Esophagus (tissue), 2 donors: ENCODE results near the gene ADAM8. TPM values are rescaled to one million over a fixed set of nuclear protein-coding genes. Genes with fewer than 3 reads are reported as not detected.

ENCODE experiments used
- H3K27ac ChIP-seq, 2 donors: one replicate each; pipeline ENCODE4 v1.5.1; 2013; ENCODE audit warnings: low read depth in 2 of 2, mild to moderate bottlenecking in 2 of 2, inconsistent platforms in 1 of 2, low read length in 1 of 2, moderate library complexity in 1 of 2
- H3K27me3 ChIP-seq, 2 donors: one replicate each; pipeline ENCODE4 v1.6.1; 2013; ENCODE audit warnings: low read length in 2 of 2, control low read depth in 1 of 2, mild to moderate bottlenecking in 1 of 2; ENCODE audit not compliant: insufficient read depth in 2 of 2, control insufficient read depth in 1 of 2
- H3K36me3 ChIP-seq, 2 donors: one replicate each; pipeline ENCODE4 v1.6.1; 2013; ENCODE audit warnings: low read length in 1 of 2; ENCODE audit not compliant: control insufficient read depth in 2 of 2, insufficient read depth in 2 of 2
- H3K4me1 ChIP-seq, 2 donors: one replicate each; pipeline ENCODE4 v1.6.1; 2013; ENCODE audit warnings: low read length in 1 of 2; ENCODE audit not compliant: control insufficient read depth in 2 of 2, insufficient read depth in 2 of 2
- H3K4me3 ChIP-seq, 2 donors: one replicate each; pipeline ENCODE4 v1.5.1; 2013; ENCODE audit warnings: low read length in 2 of 2, mild to moderate bottlenecking in 2 of 2, low read depth in 1 of 2, moderate library complexity in 1 of 2
- H3K9me3 ChIP-seq, 2 donors: one replicate each; pipeline ENCODE4 v1.6.1; 2013; ENCODE audit warnings: mild to moderate bottlenecking in 2 of 2, low read depth in 1 of 2, low read length in 1 of 2, moderate library complexity in 1 of 2; ENCODE audit not compliant: control insufficient read depth in 2 of 2, insufficient read depth in 1 of 2
- WGBS, 2 donors: extraction: QIAGEN DNeasy Blood & Tissue Kit; methylation state at CpG; one replicate each; pipeline ENCODE4 v1.1.7; 2013; 5-methylcytosine and 5-hydroxymethylcytosine counted together
- polyA plus RNA-seq, 2 donors: library from polyadenylated mRNA; stranded (reverse); fragments of 200-250 nt; gene quantifications; one replicate each; pipeline ENCODE4 v1.2.3, GENCODE V29; 2013
- donor health status: healthy with polysubstance abuse.
- donor health status: Bipolar disorder and iron deficiency.

The ADAM8 gene
- polyA plus RNA-seq, 2 donors = 2.4 to 2.6 TPM

GRCh38 chr10:133272301-133272963 lies 4.2 kb downstream of the ADAM8 start:
- Histone ChIP-seq H3K36me3 (peaks cover 0 to 6% of the 10 kb centered on the region in 2 donors), H3K4me1 (peaks cover 2 to 5% of the 10 kb centered on the region in 2 donors), H3K27me3 (no peaks in the 10 kb centered on the region), H3K9me3 (no peaks in the 10 kb centered on the region), H3K27ac (no peak overlapping the region), H3K4me3 (no peak overlapping the region)
- WGBS, 2 donors = 78 to 80% methylated on average over 21 to 29 of the region's 29 CpGs

DNA sequence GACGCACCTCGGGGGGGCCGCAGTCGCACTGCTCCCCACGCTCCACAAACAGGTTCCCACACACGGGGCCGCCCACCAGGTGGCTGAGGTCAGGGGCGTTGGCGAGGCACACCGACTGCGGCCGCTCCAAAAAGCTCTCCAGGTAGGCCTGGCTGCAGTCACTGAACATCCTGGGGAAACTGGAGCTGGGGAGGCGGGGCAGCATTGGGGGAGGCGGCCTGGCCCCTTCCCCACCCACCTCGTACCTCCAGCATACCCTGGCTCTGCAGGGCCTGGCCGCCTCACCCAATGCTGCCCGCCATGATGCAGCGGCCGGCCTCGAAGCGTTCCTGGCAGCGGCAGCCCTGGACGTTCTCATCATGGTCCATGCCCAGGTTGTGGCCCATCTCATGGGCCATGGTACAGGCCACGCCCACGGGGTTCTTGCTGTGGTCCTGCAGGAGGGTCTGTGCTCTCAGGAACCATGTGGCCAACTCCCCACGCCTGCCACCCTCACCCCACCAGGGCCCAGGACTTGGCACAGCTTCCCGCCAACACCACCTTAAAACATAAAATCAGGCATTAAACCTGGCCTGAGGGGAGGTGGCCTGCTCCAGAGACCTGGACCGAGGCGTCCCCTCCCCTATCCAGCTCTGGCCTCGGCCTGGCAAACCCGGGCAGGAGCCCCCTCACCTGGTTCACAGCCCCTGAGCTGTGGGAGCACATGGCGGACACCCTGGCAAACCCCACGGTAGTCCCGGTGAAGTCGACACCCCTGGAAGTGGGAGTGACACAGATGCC lies 5.0 kb downstream of the ADAM8 start:
- WGBS, 2 donors = 79% methylated on average over 34 to 35 of the region's 35 CpGs
- no peak overlapping the region for H3K4me3 ChIP-seq
- H3K27ac ChIP-seq = no peak overlapping the region
- H3K36me3 ChIP-seq = peaks cover 0 to 6% of the 10 kb centered on the region in 2 donors
- H3K4me1 ChIP-seq = peaks cover 0 to 5% of the 10 kb centered on the region in 2 donors
- H3K27me3 ChIP-seq = no peaks in the 10 kb centered on the region
- no peaks in the 10 kb centered on the region for H3K9me3 ChIP-seq

DNA sequence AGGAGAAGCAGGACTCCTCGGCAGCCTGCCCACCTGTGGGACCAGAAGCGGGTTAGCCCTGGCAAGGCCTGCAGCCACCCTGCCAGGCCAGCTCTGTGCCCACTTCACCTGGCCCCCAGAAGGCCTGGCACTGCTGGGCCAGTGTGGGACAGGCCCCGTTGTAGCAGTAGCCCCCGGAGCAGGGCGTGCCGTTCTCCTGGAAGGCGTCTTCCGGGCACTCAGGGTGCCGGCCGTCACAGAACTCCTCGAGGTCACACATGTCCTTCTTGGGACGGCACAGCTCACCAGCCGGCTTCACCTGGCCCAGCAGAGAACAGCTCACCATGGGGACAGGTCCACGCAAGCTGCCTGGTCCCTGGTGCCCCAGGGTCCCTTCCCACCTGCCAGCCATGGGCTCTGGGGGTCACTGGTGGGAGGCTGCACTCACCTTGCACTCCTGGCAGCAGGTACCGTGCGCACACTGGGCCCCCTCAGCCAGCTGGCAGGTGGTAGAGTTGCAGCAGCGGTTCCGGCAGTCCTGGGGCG lies 5.8 kb downstream of the ADAM8 start:
- H3K36me3 ChIP-seq = peaks cover 0 to 8% of the 10 kb centered on the region in 2 donors
- 80 to 87% methylated on average over 19 of the region's 19 CpGs for WGBS, 2 donors
- H3K9me3 ChIP-seq = no peaks in the 10 kb centered on the region
- H3K27ac ChIP-seq = no peak overlapping the region
- H3K4me3 ChIP-seq = no peak overlapping the region
- peaks cover 0 to 2% of the 10 kb centered on the region in 2 donors for H3K4me1 ChIP-seq
- no peaks in the 10 kb centered on the region for H3K27me3 ChIP-seq

- no peak overlapping the region for H3K4me3 ChIP-seq
- no peak overlapping the region for H3K27ac ChIP-seq
- no peaks in the 10 kb centered on the region for H3K9me3 ChIP-seq
- 86 to 89% methylated on average over 20 of the region's 20 CpGs for WGBS, 2 donors
- H3K27me3 ChIP-seq = no peaks in the 10 kb centered on the region
- H3K4me1 ChIP-seq = no peaks in the 10 kb centered on the region
- H3K36me3 ChIP-seq = peaks cover 0 to 8% of the 10 kb centered on the region in 2 donors
Observed at GRCh38 chr10:133270204-133270603, 6.5 kb downstream of the ADAM8 start.

- no peaks in the 10 kb centered on the region for H3K9me3 ChIP-seq
- peaks cover 0 to 8% of the 10 kb centered on the region in 2 donors for H3K36me3 ChIP-seq
- no peak overlapping the region for H3K4me3 ChIP-seq
- 88 to 89% methylated on average over 21 to 26 of the region's 26 CpGs for WGBS, 2 donors
- H3K27me3 ChIP-seq = no peaks in the 10 kb centered on the region
- no peaks in the 10 kb centered on the region for H3K4me1 ChIP-seq
- no peak overlapping the region for H3K27ac ChIP-seq
Observed at GRCh38 chr10:133269367-133269766, 7.3 kb downstream of the ADAM8 start.

GRCh38 chr10:133268532-133268931 lies 8.1 kb downstream of the ADAM8 start:
- H3K4me1 ChIP-seq = peaks cover 0 to 3% of the 10 kb centered on the region in 2 donors
- H3K4me3 ChIP-seq = no peak overlapping the region
- H3K9me3 ChIP-seq = no peaks in the 10 kb centered on the region
- no peak overlapping the region for H3K27ac ChIP-seq
- no peaks in the 10 kb centered on the region for H3K27me3 ChIP-seq
- peaks cover 0 to 8% of the 10 kb centered on the region in 2 donors for H3K36me3 ChIP-seq
- WGBS, 2 donors = 91 to 97% methylated on average over 19 to 22 of the region's 22 CpGs

DNA sequence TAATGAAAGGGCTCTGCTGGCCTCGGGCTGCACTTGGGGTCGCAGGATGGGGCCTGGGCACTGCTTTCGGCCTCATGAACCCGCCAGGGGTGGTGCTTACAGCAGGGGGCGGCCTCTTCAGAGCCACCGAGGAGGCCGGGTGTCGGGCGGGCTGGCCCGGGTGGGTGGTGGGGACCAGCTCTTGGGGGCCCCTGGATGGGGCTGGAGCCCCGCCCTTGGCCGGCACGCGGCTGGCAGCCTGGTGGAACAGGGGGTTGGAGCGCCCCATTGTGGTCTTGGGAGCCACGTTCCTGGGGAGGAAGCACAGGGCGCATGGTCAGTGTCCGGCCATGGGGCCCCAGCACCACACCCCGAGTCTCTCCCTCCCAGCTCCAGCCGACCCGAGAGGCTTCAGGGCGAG lies 8.8 kb downstream of the ADAM8 start:
- no peaks in the 10 kb centered on the region for H3K27me3 ChIP-seq
- peaks cover 0 to 7% of the 10 kb centered on the region in 2 donors for H3K4me1 ChIP-seq
- H3K4me3 ChIP-seq = no peak overlapping the region
- H3K36me3 ChIP-seq = peaks cover 0 to 8% of the 10 kb centered on the region in 2 donors
- H3K27ac ChIP-seq = no peak overlapping the region
- H3K9me3 ChIP-seq = no peaks in the 10 kb centered on the region
- WGBS, 2 donors = 86 to 88% methylated on average over 17 to 22 of the region's 22 CpGs

DNA sequence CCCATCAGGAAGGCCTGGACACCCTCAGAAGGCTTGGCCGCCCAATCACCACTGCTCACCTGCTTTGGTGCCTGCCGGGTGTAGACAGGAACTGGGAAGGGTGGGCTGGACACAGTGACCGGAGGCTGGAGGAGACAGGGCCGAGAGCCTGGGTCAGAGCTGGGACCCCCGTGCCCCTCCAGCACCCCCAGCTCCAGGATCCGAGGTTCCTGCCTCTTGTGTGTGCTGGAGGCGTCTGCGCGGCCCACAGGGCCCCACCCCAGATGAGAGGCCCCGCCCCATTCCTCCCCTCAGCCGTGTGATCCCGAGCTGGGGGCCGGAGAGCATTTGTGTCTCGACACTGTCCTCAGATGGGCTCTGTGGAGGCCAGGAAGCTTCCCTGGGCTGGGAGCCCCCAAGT lies 9.4 kb downstream of the ADAM8 start:
- Histone ChIP-seq H3K4me1 (peaks cover 0 to 10% of the 10 kb centered on the region in 2 donors), H3K27ac (no peak overlapping the region), H3K4me3 (no peak overlapping the region), H3K36me3 (peaks cover 0 to 8% of the 10 kb centered on the region in 2 donors), H3K27me3 (no peaks in the 10 kb centered on the region), H3K9me3 (no peaks in the 10 kb centered on the region)
- WGBS, 2 donors = 76 to 81% methylated on average over 14 of the region's 14 CpGs

DNA sequence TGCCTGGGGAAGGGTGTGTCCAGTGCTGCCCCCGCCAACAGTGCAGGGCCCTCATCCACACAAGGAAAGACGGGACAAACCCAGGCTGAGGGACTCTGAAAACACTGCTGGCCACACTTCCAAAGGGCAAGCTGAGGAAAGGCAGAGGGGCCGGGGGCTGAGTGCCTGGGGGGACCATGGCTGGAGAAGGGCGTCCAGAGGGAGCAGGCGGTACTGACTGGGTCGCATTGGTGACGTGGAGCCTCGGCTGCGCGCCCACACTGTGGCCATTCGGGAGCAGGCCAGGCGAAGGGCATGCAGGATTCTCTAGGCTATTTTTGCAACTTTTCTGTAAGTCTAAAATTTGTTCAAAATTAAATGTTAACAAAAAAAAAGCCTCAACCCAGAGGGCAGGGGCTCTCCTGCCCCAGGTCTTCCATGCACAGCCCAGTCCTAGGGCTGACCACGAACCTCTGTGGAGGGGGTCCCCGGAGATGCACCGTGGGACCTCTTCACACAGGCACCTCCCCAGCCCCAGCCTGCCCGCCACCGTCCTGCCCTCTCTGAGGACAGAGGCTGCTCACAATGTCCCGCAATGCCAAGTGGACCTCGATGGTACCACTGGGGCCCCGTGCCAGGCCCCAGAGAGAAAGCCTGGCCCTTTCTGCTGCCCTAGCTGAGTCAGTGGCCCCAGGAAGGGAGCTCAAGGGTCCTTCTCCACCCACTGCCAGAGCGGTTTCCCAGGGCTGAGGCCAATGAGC lies 10.4 kb downstream of the ADAM8 start:
- H3K9me3 ChIP-seq = no peaks in the 10 kb centered on the region
- WGBS, 2 donors = 76 to 88% methylated on average over 21 of the region's 21 CpGs
- no peak overlapping the region for H3K27ac ChIP-seq
- peaks cover 0 to 8% of the 10 kb centered on the region in 2 donors for H3K36me3 ChIP-seq
- peaks cover 0 to 13% of the 10 kb centered on the region in 2 donors for H3K4me1 ChIP-seq
- H3K27me3 ChIP-seq = no peaks in the 10 kb centered on the region
- no peak overlapping the region for H3K4me3 ChIP-seq
